ENCODE data around the gene MFAP1.

DNA sequence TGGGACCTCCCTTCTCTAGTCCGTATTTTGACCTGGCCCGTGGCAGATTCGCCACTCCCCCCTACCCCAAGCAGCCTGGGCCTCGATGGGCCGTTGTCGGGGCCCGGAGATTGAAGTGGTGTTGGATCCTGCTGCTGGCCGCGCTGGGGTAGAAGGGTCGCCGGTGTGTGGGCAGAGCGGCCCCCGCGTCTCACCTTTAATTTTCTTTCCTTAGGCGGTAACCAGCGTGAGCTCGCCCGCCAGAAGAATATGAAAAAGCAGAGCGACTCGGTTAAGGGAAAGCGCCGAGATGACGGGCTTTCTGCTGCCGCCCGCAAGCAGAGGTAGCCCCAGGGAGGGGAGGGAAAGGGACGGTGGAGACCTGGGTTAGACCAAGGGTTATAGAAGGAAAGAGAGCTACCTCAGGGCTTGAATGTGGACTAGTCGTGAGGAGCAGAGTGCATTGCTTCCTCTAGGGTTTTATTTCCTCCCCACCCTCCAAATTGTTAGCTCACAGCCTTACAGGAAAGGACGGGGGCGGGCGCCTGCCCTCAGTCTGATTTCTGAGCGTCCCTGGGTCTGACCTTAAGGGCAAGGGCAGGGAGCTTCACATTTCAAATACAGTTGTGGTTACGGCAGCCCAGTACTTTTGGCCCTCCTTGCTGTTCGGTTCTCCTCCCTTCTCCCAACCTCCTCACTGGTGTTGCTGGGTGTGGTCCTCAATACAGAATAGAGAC lies 31.6 kb downstream of the MFAP1 start:
- TF ChIP-seq, protein P1, sequence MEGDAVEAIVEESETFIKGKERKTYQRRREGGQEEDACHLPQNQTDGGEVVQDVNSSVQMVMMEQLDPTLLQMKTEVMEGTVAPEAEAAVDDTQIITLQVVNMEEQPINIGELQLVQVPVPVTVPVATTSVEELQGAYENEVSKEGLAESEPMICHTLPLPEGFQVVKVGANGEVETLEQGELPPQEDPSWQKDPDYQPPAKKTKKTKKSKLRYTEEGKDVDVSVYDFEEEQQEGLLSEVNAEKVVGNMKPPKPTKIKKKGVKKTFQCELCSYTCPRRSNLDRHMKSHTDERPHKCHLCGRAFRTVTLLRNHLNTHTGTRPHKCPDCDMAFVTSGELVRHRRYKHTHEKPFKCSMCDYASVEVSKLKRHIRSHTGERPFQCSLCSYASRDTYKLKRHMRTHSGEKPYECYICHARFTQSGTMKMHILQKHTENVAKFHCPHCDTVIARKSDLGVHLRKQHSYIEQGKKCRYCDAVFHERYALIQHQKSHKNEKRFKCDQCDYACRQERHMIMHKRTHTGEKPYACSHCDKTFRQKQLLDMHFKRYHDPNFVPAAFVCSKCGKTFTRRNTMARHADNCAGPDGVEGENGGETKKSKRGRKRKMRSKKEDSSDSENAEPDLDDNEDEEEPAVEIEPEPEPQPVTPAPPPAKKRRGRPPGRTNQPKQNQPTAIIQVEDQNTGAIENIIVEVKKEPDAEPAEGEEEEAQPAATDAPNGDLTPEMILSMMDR (IDR thresholded peaks at IDR 0.05 in 8 of 11, conservative IDR thresholded peaks at IDR 0.05 in 3 of 11): peak in 2 of 11 experiments; percentile 19 to 31
- peak in 1 of 3 donors; percentile 63 for TF ChIP-seq POLR2AphosphoS5 (IDR thresholded peaks at IDR 0.05)

Measured in spleen (tissue), 7 donors.